ENCODE results near the gene HSD17B4. TPM values are rescaled to one million over a fixed set of nuclear protein-coding genes. Genes with fewer than 3 reads are reported as not detected.
"Not testable (repeated sequence)": the region's sequence is repeated elsewhere in the genome, so short reads cannot be mapped to it uniquely, and the experiment has no call there.

HSD17B4 gene
- total RNA-seq, 1 donor from 2014 or later: 204 TPM

DNA sequence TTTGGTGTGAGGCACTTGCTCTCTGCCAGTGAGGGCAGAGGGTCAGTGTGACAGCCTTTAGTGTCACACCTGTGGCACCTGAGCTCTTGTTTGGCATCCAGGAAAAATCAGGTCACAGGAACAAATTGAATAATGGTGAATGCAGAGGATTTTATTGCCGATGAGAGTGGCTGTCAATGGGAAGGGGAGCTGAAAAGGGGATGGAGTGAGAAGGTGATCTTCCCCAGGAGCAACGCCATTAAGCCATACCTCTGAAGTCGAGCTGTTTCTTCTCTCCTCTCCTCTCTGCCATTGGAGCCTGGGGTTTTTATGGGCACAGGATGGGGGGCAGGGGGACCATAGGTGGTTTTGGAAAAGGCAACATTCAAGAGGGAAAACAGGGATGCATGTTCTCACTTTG, 2.4 kb upstream of the HSD17B4 start:
- Mint-ChIP-seq H3K27me3 (no peaks in the 10 kb centered on the region), H3K4me1 (ENCODE audit: unreplicated experiment) (peaks cover 10% of the 10 kb centered on the region), H3K9me3 (peaks cover 10% of the 10 kb centered on the region), H3K27ac (no peak overlapping the region), H3K36me3 (peaks cover 4% of the 10 kb centered on the region), H3K4me3 (no peak overlapping the region)
- DNase-seq (ENCODE audit: extremely low spot score, unreplicated experiment): no peak
- TF ChIP-seq, protein P1, sequence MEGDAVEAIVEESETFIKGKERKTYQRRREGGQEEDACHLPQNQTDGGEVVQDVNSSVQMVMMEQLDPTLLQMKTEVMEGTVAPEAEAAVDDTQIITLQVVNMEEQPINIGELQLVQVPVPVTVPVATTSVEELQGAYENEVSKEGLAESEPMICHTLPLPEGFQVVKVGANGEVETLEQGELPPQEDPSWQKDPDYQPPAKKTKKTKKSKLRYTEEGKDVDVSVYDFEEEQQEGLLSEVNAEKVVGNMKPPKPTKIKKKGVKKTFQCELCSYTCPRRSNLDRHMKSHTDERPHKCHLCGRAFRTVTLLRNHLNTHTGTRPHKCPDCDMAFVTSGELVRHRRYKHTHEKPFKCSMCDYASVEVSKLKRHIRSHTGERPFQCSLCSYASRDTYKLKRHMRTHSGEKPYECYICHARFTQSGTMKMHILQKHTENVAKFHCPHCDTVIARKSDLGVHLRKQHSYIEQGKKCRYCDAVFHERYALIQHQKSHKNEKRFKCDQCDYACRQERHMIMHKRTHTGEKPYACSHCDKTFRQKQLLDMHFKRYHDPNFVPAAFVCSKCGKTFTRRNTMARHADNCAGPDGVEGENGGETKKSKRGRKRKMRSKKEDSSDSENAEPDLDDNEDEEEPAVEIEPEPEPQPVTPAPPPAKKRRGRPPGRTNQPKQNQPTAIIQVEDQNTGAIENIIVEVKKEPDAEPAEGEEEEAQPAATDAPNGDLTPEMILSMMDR (conservative IDR thresholded peaks at IDR 0.05): no peak

DNA sequence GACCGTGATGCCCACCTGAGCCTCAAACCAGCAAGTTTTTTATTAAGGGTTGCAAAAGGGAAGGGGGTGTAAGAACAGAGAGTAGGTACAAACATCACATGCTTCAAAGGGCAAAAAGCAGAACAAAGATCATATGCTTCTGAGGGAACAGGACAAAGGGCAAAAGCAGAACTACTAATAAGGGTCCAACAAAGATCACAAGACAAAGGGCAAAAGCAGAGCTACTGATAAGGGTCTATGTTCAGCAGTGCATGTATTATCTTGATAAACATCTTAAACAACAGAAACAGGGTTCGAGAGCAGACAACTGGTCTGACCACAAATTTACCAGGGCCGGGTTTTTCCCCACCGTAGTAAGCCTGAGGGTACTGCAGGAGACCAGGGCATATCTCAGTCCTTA, 1.7 kb upstream of the HSD17B4 start:
- peak overlapping the region; percentile 43 for H3K4me3 Mint-ChIP-seq
- not testable (repeated sequence) for H3K27me3 Mint-ChIP-seq, H3K36me3 Mint-ChIP-seq

DNA sequence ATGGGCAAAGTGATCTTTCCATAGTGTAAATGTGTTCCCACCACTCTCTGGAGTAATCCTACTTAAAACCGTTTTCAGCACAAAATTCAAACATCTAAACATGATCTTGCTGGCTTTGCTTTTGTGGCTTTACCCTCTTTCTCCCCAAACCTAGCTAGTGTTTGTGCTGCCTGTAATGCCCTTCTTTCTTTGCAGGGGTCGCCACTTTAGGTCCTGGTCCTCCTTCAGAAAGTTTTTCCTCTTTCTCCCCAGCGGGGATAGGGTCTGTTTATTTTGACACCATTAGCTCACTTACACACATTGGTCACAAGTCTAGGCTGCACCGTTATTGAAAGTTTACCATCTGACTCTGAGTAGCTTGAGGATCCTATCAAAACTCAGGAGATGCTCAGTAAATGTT, 736 bp upstream of the HSD17B4 start:
- no peaks in the 10 kb centered on the region for H3K27me3 Mint-ChIP-seq
- H3K4me3 Mint-ChIP-seq: peak overlapping the region; percentile 97
- H3K27ac Mint-ChIP-seq: no peak overlapping the region
- H3K4me1 Mint-ChIP-seq (ENCODE audit: unreplicated experiment): peaks cover 10% of the 10 kb centered on the region
- H3K9me3 Mint-ChIP-seq: peaks cover 10% of the 10 kb centered on the region
- no peak for DNase-seq (ENCODE audit: extremely low spot score, unreplicated experiment)
- TF ChIP-seq, protein P1 (conservative IDR thresholded peaks at IDR 0.05): no peak
- peaks cover 8% of the 10 kb centered on the region for H3K36me3 Mint-ChIP-seq

More for the DNA sequence above, 1.7 kb upstream of the HSD17B4 start:
- H3K9me3 Mint-ChIP-seq; H3K27ac Mint-ChIP-seq; H3K4me1 Mint-ChIP-seq (ENCODE audit: unreplicated experiment); DNase-seq (ENCODE audit: extremely low spot score, unreplicated experiment): not testable (repeated sequence)

DNA sequence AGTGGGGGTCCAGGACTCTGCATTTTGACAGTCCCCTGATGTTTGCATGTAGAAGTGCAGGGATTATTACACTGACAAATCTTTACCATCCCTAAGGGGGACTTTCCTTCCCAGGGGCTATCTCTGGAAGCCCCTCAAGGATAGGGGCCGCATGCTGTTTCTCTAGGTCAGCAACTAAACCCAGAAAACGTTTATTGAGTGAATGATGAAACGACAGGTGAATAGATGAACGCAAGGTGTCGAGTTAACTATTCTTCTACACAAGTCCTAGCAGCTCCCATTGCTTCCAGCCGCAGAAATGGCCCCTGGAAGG, 281 bp upstream of the HSD17B4 start:
- no peaks in the 10 kb centered on the region for H3K27me3 Mint-ChIP-seq
- TF ChIP-seq, protein P1 (conservative IDR thresholded peaks at IDR 0.05): no peak
- peaks cover 10% of the 10 kb centered on the region for H3K4me1 Mint-ChIP-seq (ENCODE audit: unreplicated experiment)
- DNase-seq (ENCODE audit: extremely low spot score, unreplicated experiment): no peak
- peaks cover 8% of the 10 kb centered on the region for H3K36me3 Mint-ChIP-seq
- H3K4me3 Mint-ChIP-seq: peak overlapping the region; percentile 97
- H3K9me3 Mint-ChIP-seq: peaks cover 10% of the 10 kb centered on the region
- H3K27ac Mint-ChIP-seq: peak overlapping the region; percentile 79

DNA sequence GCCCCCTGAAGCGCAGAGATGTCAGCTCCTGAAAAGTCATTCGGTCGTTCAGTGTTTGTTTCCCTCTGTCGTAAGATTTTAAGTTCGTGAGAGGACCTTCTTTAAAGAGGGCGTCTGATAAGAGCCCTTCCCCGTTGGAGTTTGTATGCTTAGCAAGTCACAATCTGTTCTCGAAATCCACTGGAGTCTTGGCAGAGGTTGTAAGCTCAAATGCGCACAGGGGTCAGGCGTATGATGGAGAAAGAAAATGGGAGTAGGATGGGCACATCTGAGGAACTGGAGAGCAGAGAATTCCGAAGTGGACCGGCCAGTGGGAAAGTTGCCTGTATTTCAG, 710 bp downstream of the HSD17B4 start:
- H3K27me3 Mint-ChIP-seq: no peaks in the 10 kb centered on the region
- peaks cover 10% of the 10 kb centered on the region for H3K4me1 Mint-ChIP-seq (ENCODE audit: unreplicated experiment)
- DNase-seq (ENCODE audit: extremely low spot score, unreplicated experiment): no peak
- H3K27ac Mint-ChIP-seq: peak overlapping the region; percentile 79
- H3K4me3 Mint-ChIP-seq: peak overlapping the region; percentile 97
- peaks cover 12% of the 10 kb centered on the region for H3K36me3 Mint-ChIP-seq
- peaks cover 10% of the 10 kb centered on the region for H3K9me3 Mint-ChIP-seq
- TF ChIP-seq, protein P1 (conservative IDR thresholded peaks at IDR 0.05): no peak

DNA sequence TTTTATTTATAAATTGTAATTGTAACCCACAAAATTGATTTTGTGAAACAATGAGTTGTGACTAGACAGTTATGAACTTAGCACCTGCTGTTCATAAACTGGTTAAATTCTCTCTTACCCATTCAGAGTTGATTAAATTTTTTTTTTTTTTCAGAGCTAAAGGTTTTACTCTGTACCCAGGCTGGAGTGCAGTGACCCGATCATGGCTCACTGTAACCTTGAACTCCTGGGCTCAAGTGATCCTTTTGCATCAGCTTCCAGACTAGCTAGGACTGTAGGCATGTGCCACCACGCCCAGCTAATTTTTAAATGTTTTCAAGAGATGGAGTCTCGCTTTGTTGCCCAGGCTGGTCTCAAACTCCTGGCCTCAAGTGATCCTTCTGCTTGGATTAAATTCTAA, 1.9 kb downstream of the HSD17B4 start:
- no peak overlapping the region for H3K27ac Mint-ChIP-seq
- peaks cover 10% of the 10 kb centered on the region for H3K9me3 Mint-ChIP-seq
- H3K4me1 Mint-ChIP-seq (ENCODE audit: unreplicated experiment): peaks cover 10% of the 10 kb centered on the region
- TF ChIP-seq, protein P1 (conservative IDR thresholded peaks at IDR 0.05): no peak
- DNase-seq (ENCODE audit: extremely low spot score, unreplicated experiment): no peak
- H3K4me3 Mint-ChIP-seq: no peak overlapping the region
- no peaks in the 10 kb centered on the region for H3K27me3 Mint-ChIP-seq
- H3K36me3 Mint-ChIP-seq: peaks cover 16% of the 10 kb centered on the region
